HepG2 (cell line): ENCODE measurements around the gene SPRED3. TPM values are rescaled to one million over a fixed set of nuclear protein-coding genes. Genes with fewer than 3 reads are reported as not detected.

Experiments used
- BCL6 ChIP-seq: IDR thresholded peaks from 2 replicates; pipeline ENCODE4 v1.6.1; 2016; ENCODE audit warnings: missing genetic modification reagents, missing compliant biosample characterization
- CBX2 ChIP-seq, 2 experiments: fragments of 200-600 bp in 1 of 2; sonication (generic); formaldehyde crosslinking in 1 of 2; IDR thresholded peaks; 2 replicates each; pipeline versions ENCODE4 v1.7.0 to v1.8.1; 2018 to 2022; ENCODE audit warnings: low read depth in 2 of 2, low read length in 1 of 2, mild to moderate bottlenecking in 1 of 2, missing genetic modification reagents in 1 of 2
- DRAP1 ChIP-seq: IDR thresholded peaks from 2 replicates; pipeline ENCODE4 v1.6.1; 2016; ENCODE audit warnings: missing genetic modification reagents, missing compliant biosample characterization
- MAX ChIP-seq: IDR thresholded peaks from 2 replicates; pipeline ENCODE4 v1.6.1; 2012; ENCODE audit warnings: inconsistent platforms
- MED1 ChIP-seq: sonication (generic); formaldehyde crosslinking; IDR thresholded peaks from 2 replicates; pipeline ENCODE4 v1.4.0; 2020; ENCODE audit warnings: missing genetic modification reagents
- MXI1 ChIP-seq: IDR thresholded peaks from 3 replicates; pipeline ENCODE4 v1.6.1; 2012; ENCODE audit warnings: low read depth, low read length, inconsistent platforms, borderline replicate concordance
- NFE2 ChIP-seq: sonication (generic); formaldehyde crosslinking; IDR thresholded peaks from 2 replicates; pipeline ENCODE4 v1.4.0; 2020; ENCODE audit warnings: missing genetic modification reagents
- NKX3-1 ChIP-seq: sonication (generic); formaldehyde crosslinking; IDR thresholded peaks from 2 replicates; pipeline ENCODE4 v1.5.0; 2020; ENCODE audit warnings: missing genetic modification reagents
- NR1H2 ChIP-seq: sonication (generic); formaldehyde crosslinking; IDR thresholded peaks from 2 replicates; pipeline ENCODE4 v1.8.1; 2022; ENCODE audit warnings: low read depth, missing genetic modification reagents, borderline replicate concordance
- PAX8 ChIP-seq: sonication (generic); formaldehyde crosslinking; IDR thresholded peaks from 2 replicates; pipeline ENCODE4 v1.8.0; 2022; ENCODE audit warnings: mild to moderate bottlenecking, missing genetic modification reagents, borderline replicate concordance
- RFX3 ChIP-seq: IDR thresholded peaks from 2 replicates; pipeline ENCODE4 v1.6.1; 2016; ENCODE audit warnings: missing biosample characterization, missing genetic modification reagents
- RXRB ChIP-seq: IDR thresholded peaks from 2 replicates; pipeline ENCODE4 v1.6.1; 2016; ENCODE audit warnings: borderline replicate concordance, missing genetic modification reagents, missing compliant biosample characterization
- SETDB1 ChIP-seq: sonication (generic); formaldehyde crosslinking; IDR thresholded peaks from 2 replicates; pipeline ENCODE4 v1.5.1; 2020; ENCODE audit warnings: missing genetic modification reagents, mild to moderate bottlenecking, borderline replicate concordance
- SRSF4 ChIP-seq: fragments of 200-400 bp; formaldehyde crosslinking; IDR thresholded peaks from one replicate; pipeline ENCODE4 v1.6.1; 2018; ENCODE audit warnings: mild to moderate bottlenecking, low read depth, low read length, moderate library complexity; ENCODE audit not compliant: poor library complexity, severe bottlenecking
- STAG1 ChIP-seq: sonication (generic); formaldehyde crosslinking; IDR thresholded peaks from 2 replicates; pipeline ENCODE4 v1.4.0; 2020; ENCODE audit warnings: missing genetic modification reagents
- SUZ12 ChIP-seq: fragments of 150-350 bp; IDR thresholded peaks from 2 replicates; pipeline ENCODE4 v1.6.1; 2014; ENCODE audit warnings: low read depth, low read length
- ZBTB20 ChIP-seq: sonication (generic); formaldehyde crosslinking; IDR thresholded peaks from 2 replicates; pipeline ENCODE4 v1.8.1; 2023; ENCODE audit warnings: missing genetic modification reagents, low read depth, mild to moderate bottlenecking, borderline replicate concordance
- ZNF20 ChIP-seq: sonication (generic); formaldehyde crosslinking; IDR thresholded peaks from 2 replicates; pipeline ENCODE4 v1.4.0; 2020; ENCODE audit warnings: mild to moderate bottlenecking, moderate library complexity, missing genetic modification reagents
- ZNF263 ChIP-seq: sonication (generic); formaldehyde crosslinking; IDR thresholded peaks from 2 replicates; pipeline ENCODE4 v1.4.0; 2020; ENCODE audit warnings: missing genetic modification reagents
- ZNF468 ChIP-seq: sonication (generic); formaldehyde crosslinking; IDR thresholded peaks from 2 replicates; pipeline ENCODE4 v1.8.0; 2022; ENCODE audit warnings: mild to moderate bottlenecking, moderate library complexity, missing genetic modification reagents
- polyA plus RNA-seq, 8 experiments: library from polyadenylated mRNA; depleted of rRNA in 3 of 8; stranded (reverse) in 7 of 8; unstranded in 1 of 8; fragments of >200 nt; fragmentation: Illumina TruSeq in 4 of 8; extraction: Trizol in 4 of 8; gene quantifications; 2 replicates each; pipeline versions ENCODE4 v1.2.1 to v1.2.3, GENCODE V29; 2011 to 2016; ENCODE audit warnings: low read depth in 4 of 8, missing spikeins in 1 of 8, mixed read lengths in 1 of 8; ENCODE audit not compliant: insufficient read depth in 1 of 8
- total RNA-seq, 5 experiments: library from RNA; depleted of rRNA; stranded (reverse); fragments of >200 nt; fragmentation: Illumina TruSeq; extraction: Trizol; gene quantifications; 2 replicates each; pipeline ENCODE4 v1.2.3, GENCODE V29; 2016; ENCODE audit warnings: low read depth in 1 of 5
- TF ChIP-seq, protein P1 (sequence below): IDR thresholded peaks from 2 replicates; pipeline ENCODE4 v1.6.1; 2016; ENCODE audit warnings: missing compliant biosample characterization, missing genetic modification reagents, borderline replicate concordance
- TF ChIP-seq, protein P2 (sequence below): sonication (generic); formaldehyde crosslinking; IDR thresholded peaks from one replicate; pipeline ENCODE4 v1.5.1; 2020; ENCODE audit warnings: mild to moderate bottlenecking, missing genetic modification reagents; ENCODE audit errors: not compliant biosample characterization

The SPRED3 gene
- total and polyA plus RNA-seq, 2 of the 13 experiments (the other 11 are each of a cell fraction or from before 2014, with no cell fraction given), result 0.15 to 0.17 TPM

DNA sequence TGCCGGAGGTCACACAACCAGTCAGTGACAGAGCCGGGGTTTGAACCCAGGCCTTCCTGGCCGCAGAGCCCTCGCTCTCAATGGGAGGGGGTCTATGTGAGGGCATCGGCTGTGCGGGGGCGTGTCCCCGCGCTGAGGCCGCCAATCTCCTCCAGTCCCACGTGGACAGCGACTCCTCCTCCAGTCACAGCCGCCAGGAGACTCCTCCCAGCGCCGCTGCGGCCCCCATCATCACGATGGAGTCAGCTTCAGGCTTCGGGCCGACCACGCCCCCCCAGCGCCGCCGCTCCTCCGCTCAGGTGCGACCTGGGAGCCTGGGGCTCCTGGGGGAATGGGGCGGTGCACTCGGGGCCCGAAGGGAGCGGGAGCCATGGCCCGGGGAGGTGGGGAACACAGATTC lies 6.0 kb downstream of the SPRED3 start (continued):
- TF ChIP-seq, protein P1, sequence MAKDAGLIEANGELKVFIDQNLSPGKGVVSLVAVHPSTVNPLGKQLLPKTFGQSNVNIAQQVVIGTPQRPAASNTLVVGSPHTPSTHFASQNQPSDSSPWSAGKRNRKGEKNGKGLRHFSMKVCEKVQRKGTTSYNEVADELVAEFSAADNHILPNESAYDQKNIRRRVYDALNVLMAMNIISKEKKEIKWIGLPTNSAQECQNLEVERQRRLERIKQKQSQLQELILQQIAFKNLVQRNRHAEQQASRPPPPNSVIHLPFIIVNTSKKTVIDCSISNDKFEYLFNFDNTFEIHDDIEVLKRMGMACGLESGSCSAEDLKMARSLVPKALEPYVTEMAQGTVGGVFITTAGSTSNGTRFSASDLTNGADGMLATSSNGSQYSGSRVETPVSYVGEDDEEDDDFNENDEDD (CRISPR knock-in tag), result peak; percentile 20; the same call in 1 of the 2 replicates
- TF ChIP-seq STAG1 (no peak), SETDB1 (CRISPR knock-in tag) (no peak), ZNF263 (peak; percentile 69), RXRB (CRISPR knock-in tag) (no peak), CBX2 (IDR thresholded peaks at IDR 0.05; ENCODE audit: low read depth, low read length) (no peak), CBX2 (CRISPR knock-in tag; IDR thresholded peaks at IDR 0.05; ENCODE audit: low read depth) (no peak), BCL6 (CRISPR knock-in tag) (no peak), NR1H2 (no peak), MED1 (CRISPR knock-in tag) (no peak), MXI1 (peak; percentile 43; the same call in 1 of the 3 replicates), ZNF20 (CRISPR knock-in tag) (no peak), NKX3-1 (CRISPR knock-in tag) (no peak), ZNF468 (CRISPR knock-in tag) (no peak), NFE2 (CRISPR knock-in tag) (no peak), SUZ12 (no peak), RFX3 (no peak), DRAP1 (CRISPR knock-in tag) (no peak), PAX8 (CRISPR knock-in tag) (no peak), ZBTB20 (no peak), SRSF4 (no peak), MAX (peak; percentile 23; the same call in 1 of the 2 replicates)
- TF ChIP-seq, protein P2, sequence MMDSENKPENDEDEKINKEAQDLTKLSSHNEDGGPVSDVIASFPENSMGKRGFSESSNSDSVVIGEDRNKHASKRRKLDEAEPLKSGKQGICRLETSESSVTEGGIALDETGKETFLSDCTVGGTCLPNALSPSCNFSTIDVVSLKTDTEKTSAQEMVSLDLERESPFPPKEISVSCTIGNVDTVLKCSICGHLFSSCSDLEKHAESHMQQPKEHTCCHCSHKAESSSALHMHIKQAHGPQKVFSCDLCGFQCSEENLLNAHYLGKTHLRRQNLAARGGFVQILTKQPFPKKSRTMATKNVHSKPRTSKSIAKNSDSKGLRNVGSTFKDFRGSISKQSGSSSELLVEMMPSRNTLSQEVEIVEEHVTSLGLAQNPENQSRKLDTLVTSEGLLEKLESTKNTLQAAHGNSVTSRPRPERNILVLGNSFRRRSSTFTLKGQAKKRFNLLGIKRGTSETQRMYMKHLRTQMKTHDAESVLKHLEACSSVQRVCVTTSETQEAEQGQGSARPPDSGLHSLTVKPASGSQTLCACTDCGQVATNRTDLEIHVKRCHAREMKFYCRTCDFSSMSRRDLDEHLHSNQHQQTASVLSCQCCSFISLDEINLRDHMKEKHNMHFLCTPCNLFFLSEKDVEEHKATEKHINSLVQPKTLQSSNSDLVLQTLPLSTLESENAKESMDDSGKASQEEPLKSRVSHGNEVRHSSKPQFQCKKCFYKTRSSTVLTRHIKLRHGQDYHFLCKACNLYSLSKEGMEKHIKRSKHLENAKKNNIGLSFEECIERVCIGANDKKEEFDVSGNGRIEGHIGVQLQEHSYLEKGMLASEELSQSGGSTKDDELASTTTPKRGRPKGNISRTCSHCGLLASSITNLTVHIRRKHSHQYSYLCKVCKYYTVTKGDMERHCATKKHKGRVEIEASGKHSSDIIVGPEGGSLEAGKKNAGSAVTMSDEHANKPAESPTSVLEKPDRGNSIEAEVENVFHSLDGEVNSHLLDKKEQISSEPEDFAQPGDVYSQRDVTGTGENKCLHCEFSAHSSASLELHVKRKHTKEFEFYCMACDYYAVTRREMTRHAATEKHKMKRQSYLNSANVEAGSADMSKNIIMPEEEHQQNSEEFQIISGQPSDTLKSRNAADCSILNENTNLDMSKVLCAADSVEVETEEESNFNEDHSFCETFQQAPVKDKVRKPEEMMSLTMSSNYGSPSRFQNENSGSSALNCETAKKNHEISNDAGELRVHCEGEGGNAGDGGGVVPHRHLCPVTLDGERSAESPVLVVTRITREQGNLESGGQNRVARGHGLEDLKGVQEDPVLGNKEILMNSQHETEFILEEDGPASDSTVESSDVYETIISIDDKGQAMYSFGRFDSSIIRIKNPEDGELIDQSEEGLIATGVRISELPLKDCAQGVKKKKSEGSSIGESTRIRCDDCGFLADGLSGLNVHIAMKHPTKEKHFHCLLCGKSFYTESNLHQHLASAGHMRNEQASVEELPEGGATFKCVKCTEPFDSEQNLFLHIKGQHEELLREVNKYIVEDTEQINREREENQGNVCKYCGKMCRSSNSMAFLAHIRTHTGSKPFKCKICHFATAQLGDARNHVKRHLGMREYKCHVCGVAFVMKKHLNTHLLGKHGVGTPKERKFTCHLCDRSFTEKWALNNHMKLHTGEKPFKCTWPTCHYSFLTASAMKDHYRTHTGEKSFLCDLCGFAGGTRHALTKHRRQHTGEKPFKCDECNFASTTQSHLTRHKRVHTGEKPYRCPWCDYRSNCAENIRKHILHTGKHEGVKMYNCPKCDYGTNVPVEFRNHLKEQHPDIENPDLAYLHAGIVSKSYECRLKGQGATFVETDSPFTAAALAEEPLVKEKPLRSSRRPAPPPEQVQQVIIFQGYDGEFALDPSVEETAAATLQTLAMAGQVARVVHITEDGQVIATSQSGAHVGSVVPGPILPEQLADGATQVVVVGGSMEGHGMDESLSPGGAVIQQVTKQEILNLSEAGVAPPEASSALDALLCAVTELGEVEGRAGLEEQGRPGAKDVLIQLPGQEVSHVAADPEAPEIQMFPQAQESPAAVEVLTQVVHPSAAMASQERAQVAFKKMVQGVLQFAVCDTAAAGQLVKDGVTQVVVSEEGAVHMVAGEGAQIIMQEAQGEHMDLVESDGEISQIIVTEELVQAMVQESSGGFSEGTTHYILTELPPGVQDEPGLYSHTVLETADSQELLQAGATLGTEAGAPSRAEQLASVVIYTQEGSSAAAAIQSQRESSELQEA (CRISPR knock-in tag), result no peak
